Renal pelvis (tissue), 4 donors: Measurements from ENCODE around the gene ABLIM2. TPM values are rescaled to one million over a fixed set of nuclear protein-coding genes. Genes with fewer than 3 reads are reported as not detected.

Experiments used
- DNase-seq: peaks from one replicate; pipeline ENCODE4 v3.0.0-alpha.2; 2013
- polyA plus RNA-seq, 3 donors: library from polyadenylated mRNA; unstranded; fragments of 120-200 nt; gene quantifications; one replicate each; pipeline ENCODE4 v1.2.1, GENCODE V29; 2013; ENCODE audit not compliant: insufficient read length in 3 of 3

The ABLIM2 gene
- polyA plus RNA-seq, 3 donors = 6.1 to 8.6 (median 7.3) TPM

- DNase-seq = no peak
These were observed 153.4 kb downstream of the ABLIM2 start for GRCh38 chr4:8005033-8005808.

DNA sequence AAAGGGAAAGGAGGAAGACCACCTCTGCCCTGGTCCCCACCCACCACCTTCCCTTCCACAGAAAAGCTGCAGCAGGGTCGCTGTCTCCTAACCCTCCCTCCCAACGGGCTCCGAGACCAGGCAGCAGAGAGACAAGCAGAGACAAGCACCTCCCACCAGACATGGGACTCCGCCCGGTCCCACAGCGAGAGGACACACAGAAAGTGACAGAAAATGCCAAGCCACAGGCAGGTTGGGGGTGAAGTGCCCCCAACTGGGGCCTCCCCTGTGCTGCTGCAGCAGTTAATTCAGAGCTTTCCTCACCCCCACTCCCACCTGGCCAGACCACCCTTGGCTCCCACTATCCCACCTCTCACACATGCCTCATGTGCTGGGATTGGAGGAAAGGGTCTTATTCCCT, 154.5 kb downstream of the ABLIM2 start:
- DNase-seq = no peak

DNA sequence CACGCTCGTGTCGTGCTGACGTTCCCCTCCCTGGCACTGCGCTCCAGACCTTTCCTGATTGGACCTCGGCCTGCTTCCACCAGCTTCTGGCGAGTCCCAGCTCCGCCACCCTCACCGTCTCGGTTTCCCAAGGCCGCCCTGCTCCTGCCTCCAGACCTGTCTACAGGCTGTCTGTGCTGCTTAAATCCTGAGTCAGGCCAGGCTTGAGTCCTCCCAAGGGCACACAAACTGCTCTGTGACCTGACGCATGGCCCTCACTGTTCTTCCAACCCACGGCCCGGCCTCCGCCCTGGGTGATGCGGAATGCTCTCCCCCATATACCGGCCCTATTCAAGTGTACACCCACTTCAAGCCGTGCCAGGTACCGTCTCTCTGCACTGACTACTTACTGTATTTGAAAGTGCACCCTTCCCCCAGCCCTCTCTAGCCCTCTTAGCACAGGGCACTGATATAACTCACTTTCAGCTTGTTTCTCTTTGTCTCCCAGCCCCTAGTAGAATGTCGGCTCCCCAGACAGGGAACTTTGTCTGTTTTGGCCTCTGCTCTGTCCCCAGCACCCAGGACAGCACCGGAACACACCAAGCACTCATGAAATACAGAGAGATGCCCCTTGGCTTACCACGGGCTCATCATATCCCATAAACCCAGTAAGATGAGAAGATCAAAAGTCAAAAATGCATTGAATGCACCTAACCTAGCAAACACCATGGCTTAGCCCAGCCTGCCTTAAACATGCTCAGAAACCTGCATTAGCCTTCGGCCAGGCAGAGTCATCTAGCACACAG, 155.9 kb downstream of the ABLIM2 start:
- DNase-seq = no peak

DNA sequence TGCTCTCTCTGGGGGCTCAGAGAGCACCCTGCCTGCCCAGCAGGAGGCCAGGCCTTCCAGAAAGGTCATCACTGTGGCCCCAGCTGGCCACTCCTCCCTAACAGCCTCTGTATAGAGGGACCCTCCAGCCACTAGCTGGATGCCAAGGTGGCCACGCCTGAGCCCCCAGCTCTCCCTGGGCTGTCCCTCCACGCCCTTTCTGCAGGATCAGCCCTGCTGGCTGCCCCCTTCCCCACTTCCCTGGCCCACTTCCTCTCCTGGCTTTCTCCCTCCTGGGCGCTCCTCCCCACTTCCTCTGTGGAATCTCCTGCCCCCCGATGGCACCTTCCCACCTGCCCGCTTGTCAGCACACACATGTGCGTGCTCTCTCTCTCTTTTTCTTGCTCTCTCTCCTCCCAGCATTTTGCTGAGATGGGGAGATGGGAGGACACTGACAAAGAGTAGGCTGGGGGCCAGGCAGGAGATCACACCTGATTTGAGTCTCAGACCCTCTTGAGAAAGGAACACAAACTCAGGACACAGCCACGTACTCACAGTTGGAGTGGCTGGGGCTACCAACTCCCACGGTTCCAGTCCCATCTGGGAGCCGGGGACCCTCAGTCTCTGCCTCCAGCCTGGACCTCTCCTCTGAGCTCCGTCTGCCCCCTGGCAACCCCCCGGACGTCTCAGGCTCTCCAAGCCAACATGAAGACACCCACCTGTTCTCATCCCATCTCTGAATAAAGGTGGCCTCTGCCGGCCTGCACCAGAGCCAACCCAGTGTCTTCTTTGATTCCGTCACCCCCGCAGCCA, 156.9 kb downstream of the ABLIM2 start:
- no peak for DNase-seq

DNA sequence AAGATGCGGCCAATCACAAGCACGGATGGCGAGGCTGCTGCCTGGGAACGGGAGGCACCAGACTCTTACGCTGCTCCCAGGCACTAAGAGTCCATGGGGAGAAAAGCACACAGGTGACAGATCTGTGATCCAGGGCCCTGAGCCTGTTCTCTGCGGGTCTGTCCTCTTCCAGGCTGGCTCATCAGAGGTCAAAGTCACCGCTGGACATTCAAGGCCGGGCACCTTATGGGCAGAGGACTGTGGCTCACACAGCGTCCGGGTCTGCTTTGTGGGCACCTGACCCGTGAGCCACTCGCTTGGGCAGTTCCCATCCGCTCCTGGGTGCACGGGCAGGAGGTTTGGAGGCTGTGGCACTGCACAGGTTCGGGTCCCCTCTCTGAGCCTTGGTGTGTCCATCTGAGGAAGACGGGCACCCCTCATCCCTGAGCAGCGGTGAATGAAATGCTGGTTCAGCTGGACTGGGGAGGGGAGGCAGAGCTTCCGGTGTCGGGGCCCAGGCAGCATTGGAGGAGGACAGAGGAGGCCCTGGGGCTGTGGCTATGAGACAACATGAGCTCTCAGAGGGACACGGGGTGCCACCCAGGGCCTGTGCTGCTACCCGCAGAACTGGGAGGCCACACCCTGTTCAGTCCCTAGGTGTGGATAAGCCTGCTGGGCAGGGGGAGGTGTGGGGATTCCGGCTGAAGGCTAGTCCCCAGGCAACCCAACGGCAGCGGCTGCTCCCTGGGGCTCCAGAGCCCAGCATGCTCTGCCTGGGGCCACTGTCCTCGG, 157.7 kb downstream of the ABLIM2 start:
- DNase-seq = no peak

DNA sequence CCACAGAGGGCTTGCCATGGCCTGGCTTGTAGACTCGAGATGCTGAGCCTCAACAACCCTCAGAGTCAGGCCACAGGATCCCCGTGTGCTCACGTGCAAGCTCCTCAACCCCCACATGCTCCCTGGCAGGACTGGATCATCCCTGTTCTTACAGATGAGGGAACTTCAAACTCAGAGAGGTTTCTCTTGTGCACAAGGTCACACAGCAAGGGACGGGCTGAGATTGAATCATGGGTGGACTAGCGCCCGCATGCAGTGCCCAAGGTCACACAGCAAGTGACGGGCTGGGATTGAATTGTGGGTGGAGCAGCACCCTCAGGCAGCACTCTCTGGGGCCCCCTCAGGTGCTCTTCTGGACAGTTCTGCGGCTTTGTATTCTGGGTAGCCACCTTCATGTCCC, 158.4 kb downstream of the ABLIM2 start:
- no peak for DNase-seq

GRCh38 chr4:7999695-8000094, 158.9 kb downstream of the ABLIM2 start:
- no peak for DNase-seq

- DNase-seq = no peak
These were observed 159.3 kb downstream of the ABLIM2 start for GRCh38 chr4:7999279-7999678.

DNA sequence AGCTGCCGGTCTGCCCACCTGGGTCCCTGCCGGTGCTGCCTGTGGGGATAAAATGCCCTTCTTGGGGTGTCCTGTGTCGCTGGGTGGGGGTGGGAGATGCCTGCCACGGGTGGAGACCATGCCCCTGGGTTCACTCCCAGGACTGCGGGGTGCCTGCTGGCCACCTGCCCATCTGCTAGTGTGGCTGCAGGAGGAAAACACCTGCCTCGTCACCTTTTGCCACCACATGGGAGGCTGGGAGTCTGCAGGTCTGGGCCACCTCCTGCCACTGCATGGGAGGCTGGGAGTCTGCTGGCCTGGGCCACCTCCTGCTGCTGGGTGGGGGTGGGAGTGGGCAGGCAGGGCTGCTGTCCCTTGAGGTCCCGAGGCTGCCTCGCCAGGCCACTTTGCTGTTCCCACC, 160.2 kb downstream of the ABLIM2 start:
- DNase-seq = no peak

- no peak for DNase-seq
These were observed 162.7 kb downstream of the ABLIM2 start for GRCh38 chr4:7995866-7996265.

DNA sequence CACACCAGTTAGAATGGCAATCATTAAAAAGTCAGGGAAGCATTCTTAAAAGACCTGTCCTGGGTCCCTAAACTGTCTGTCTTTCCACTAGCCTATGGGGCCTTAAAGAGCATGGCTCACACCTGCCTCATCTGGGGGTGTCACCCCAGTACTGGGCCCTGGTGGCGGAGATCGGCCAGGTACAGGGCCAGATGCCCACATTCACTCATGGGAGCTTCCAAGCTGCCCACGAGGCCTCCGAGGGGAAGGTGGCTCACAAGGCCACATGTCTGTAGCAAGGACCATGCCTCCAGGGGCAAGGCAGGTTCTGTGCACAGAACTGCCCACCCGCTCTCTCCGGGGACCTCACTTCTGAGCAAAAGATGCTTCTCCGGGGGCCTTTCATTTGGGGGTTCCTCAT, 163.5 kb downstream of the ABLIM2 start:
- no peak for DNase-seq

GRCh38 chr4:7993671-7994070, 164.9 kb downstream of the ABLIM2 start:
- no peak for DNase-seq

DNA sequence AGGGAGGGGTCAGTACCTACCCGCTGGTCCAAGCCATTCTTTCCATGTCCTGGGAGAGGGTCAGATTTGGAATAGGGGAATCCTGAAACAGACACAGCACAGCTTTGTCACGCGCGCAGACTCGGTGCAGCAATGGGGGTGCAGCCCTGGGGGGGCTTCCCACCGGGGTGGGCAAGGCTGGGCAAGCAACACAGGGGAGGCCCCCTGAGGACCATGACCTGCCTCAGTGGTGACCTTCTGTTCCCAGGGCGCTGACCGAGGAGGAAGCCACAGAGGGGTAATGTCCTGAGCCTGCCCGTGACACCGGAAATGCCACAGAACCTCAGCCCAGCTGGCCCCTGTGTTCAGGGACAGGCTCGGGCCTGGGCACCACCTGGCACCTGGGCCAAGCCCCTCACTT, 165.8 kb downstream of the ABLIM2 start:
- no peak for DNase-seq

DNA sequence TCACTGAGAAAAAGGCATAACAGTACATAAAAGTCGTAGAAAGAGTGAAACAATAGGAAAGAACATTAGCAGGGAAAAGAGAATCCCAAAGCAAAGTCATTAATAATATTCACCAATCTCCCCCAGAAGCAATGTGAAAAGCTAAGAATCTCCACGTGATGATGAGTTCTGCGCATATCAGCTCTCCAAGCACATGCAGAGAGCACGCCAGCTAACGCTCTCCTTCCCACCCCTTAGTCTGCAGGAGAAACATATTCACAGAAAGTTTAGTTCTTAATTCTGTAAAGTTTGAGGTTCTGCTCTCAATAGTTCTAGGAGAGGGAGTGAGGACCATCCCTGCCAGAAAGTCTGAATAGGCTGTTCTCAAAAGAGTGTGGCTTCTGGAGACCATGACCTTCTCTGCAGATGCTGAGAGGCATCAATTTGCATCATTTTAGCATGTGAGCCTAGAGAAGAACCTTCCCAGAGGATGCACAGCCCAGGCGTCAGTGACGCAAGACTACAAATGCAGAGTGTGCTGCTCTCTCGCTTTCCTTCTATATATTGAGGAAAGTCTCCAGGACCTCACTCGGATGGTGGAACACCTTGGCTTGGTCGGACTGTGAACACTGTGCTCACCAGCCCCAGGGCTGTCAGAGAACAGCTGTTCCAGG, 167.7 kb downstream of the ABLIM2 start:
- DNase-seq = no peak

GRCh38 chr4:7989654-7990053, 169.0 kb downstream of the ABLIM2 start:
- no peak for DNase-seq

GRCh38 chr4:7988437-7988836, 170.2 kb downstream of the ABLIM2 start:
- no peak for DNase-seq

DNA sequence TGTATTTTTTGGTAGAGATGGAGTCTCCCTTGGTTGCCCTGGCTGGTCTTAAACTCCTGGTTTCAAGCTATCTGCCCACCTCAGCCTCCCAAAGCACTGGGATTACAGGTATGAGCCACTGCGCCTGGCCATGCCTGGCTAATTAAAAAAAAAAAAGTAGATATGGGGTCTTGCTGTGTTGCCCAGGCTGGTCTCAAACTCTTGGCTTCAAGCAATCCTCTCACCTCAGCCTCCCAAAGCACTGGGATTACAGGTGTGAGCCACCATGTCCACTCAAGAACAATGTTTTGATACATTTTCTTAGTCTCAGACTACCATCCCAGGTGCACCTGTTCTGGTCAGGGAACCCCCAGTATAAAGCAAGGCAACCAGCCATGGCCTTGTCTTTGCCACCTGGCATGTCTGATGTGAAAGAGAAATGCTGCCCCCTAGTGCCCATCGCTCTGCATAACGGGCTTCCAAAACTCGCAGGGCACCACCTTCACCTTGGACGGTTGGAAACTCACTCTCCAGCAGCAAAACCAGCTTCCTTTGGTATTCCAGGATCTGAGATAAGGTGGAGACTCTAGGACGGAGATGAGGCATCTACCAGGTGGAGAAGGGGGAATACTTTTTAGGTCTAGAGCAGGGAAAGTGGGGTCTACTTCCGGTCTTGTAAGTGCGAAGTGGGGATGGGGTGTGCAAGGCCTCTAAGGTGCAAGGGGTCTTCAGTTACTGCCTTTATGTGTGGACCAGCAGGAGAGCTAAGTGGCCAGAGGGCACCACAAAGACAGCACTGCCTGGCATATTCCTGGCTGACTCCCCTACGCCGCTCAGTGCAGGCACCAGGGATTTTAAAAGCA, 171.2 kb downstream of the ABLIM2 start:
- peak; percentile 74 for DNase-seq

DNA sequence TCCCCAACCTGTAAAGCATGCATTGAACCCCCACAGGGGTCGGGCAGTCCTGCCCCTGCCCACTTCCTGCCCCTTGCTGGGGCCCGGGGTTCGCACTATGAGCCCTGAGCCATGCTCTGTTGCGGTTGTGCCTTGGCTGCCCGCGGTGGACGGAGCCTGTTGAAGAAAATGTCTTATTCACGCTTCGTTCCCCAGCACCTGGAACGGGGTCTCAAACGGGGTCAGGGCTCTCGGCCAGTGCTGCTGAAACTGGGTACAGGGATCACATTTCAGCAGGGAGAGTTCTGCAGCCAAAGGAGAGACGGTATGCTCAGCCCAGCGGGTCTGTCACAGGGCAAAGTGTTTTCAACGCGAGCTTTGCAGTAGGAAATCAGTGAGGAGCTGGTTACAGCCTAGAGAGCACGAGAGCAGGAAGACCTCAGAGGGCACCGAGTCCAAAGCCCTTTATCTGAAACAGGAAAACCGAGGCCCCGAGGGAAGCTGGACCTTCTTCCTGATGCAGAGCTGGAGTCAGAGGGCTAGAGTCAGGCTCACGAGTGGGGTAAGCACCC, 172.6 kb downstream of the ABLIM2 start:
- DNase-seq = no peak

DNA sequence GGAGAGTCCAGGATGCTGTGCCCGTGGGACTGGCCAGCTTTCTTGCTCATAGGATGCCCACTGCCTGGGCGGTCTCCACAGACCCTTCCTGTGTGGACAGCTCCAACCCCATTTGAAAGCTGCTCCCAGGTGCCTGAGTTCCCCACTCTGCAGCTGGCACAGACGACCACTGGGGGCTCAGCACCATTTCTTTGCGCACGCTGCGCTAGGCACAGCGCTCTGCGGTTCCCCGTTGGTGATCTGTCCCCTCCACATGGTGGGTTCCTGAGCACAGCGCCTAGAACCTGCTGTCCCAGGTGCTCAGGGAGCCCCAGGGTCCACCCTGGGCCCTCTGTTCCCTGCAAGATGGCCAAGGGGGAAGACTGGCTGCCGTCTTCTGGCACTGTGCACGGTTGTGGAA, 173.5 kb downstream of the ABLIM2 start:
- no peak for DNase-seq
